Gastrocnemius medialis (tissue), 4 donors: Measurements from ENCODE around the gene CD19. TPM values are rescaled to one million over a fixed set of nuclear protein-coding genes. Genes with fewer than 3 reads are reported as not detected.
"Not testable (repeated sequence)": the region's sequence is repeated elsewhere in the genome, so short reads cannot be mapped to it uniquely, and the experiment has no call there.

Experiments
- ATAC-seq, 2 donors: fragments of 150-250 bp; one replicate each; pipeline ENCODE4 v1.9.1; 2016
- DNase-seq, 2 donors: peaks; one replicate each; pipeline ENCODE4 v3.0.0-alpha.2; 2019
- H3K27ac ChIP-seq, 4 donors: fragments of 200-600 bp; sonication (generic); 1 replicate in 1 of 4; 2 replicates in 3 of 4; pipeline ENCODE4 v1.5.1; 2016 to 2018; ENCODE audit warnings: mild to moderate bottlenecking in 2 of 4, moderate library complexity in 1 of 4
- H3K27me3 ChIP-seq, 3 donors: fragments of 200-600 bp; sonication (generic) in 2 of 3; 1 replicate in 1 of 3; 2 replicates in 2 of 3; pipeline versions ENCODE4 v1.5.1 to v1.6.0; 2016 to 2019; ENCODE audit warnings: mild to moderate bottlenecking in 1 of 3, moderate library complexity in 1 of 3
- H3K36me3 ChIP-seq, 2 donors: fragments of 200-600 bp; sonication (generic) in 1 of 2; one replicate each; pipeline ENCODE4 v1.5.1; 2017 to 2018
- H3K4me1 ChIP-seq, 2 donors: fragments of 200-600 bp; sonication (generic) in 1 of 2; one replicate each; pipeline ENCODE4 v1.5.1; 2016 to 2017; ENCODE audit warnings: mild to moderate bottlenecking in 2 of 2
- H3K4me3 ChIP-seq, 4 donors: fragments of 200-600 bp; sonication (generic) in 3 of 4; 1 replicate in 1 of 4; 2 replicates in 3 of 4; pipeline ENCODE4 v1.5.1; 2016 to 2019; ENCODE audit warnings: mild to moderate bottlenecking in 2 of 4
- H3K9me3 ChIP-seq, 3 donors: fragments of 200-600 bp; sonication (generic) in 2 of 3; 1 replicate in 1 of 3; 2 replicates in 2 of 3; pipeline ENCODE4 v1.5.1; 2016 to 2019
- POLR2A ChIP-seq, 2 donors: fragments of 450-650 bp; IDR thresholded peaks; one replicate each; pipeline ENCODE4 v1.6.1; 2017; ENCODE audit warnings: antibody characterized with exemption in 2 of 2, mild to moderate bottlenecking in 2 of 2, moderate library complexity in 2 of 2
- in situ Hi-C, 4 donors: fragments of 200-750 bp; cut with MboI; loops; one replicate each; pipeline versions ENCODE4 v1.15.0 to v1.8.0; 2017; ENCODE audit warnings: low sequenced_read_pairs in 4 of 4
- intact Hi-C: fragments of 100-400 bp; cut with DNase I; formaldehyde crosslinking; loops from one replicate; pipeline ENCODE4 v1.15.1; 2023; ENCODE audit warnings: low total_unique reads
- total RNA-seq, 4 donors: library from RNA; depleted of rRNA; stranded (reverse); fragments of >200 nt; gene quantifications; one replicate each; pipeline versions ENCODE4 v1.1.0 to v1.2.3, GENCODE V29; 2016
- TF ChIP-seq, protein P1 (sequence below), 5 experiments: fragments of 450-650 bp in 3 of 5; fragments of 200-600 bp in 2 of 5; sonication (generic) in 2 of 5; IDR thresholded peaks in 4 of 5; conservative IDR thresholded peaks in 1 of 5; 1 replicate in 4 of 5; 2 replicates in 1 of 5; pipeline ENCODE4 v1.5.1; 2016 to 2019; ENCODE audit warnings: antibody characterized with exemption in 5 of 5, mild to moderate bottlenecking in 3 of 5, moderate library complexity in 3 of 5

The CD19 gene
- total RNA-seq, 4 donors from 2014 or later, result not detected

GRCh38 chr16:28924399-28924761 lies 7.4 kb upstream of the CD19 start:
- in situ Hi-C loops, result no loop called here
- DNase-seq (no peak), ATAC-seq (peak in 1 of 2 donors; percentile 25)
- H3K9me3 ChIP-seq, result no peaks in the 10 kb centered on the region
- H3K4me3 ChIP-seq, result peak overlapping the region; percentile 67 to 99 (median 86)
- TF ChIP-seq POLR2A (IDR thresholded peaks at IDR 0.05), result no peak
- TF ChIP-seq, protein P1, sequence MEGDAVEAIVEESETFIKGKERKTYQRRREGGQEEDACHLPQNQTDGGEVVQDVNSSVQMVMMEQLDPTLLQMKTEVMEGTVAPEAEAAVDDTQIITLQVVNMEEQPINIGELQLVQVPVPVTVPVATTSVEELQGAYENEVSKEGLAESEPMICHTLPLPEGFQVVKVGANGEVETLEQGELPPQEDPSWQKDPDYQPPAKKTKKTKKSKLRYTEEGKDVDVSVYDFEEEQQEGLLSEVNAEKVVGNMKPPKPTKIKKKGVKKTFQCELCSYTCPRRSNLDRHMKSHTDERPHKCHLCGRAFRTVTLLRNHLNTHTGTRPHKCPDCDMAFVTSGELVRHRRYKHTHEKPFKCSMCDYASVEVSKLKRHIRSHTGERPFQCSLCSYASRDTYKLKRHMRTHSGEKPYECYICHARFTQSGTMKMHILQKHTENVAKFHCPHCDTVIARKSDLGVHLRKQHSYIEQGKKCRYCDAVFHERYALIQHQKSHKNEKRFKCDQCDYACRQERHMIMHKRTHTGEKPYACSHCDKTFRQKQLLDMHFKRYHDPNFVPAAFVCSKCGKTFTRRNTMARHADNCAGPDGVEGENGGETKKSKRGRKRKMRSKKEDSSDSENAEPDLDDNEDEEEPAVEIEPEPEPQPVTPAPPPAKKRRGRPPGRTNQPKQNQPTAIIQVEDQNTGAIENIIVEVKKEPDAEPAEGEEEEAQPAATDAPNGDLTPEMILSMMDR (IDR thresholded peaks at IDR 0.05 in 4 of 5, conservative IDR thresholded peaks at IDR 0.05 in 1 of 5), result no peak
- no peaks in the 10 kb centered on the region for H3K27me3 ChIP-seq
- H3K36me3 ChIP-seq, result peaks cover 0 to 3% of the 10 kb centered on the region in 2 donors
- peak overlapping the region; percentile 83 to 99 (median 94) for H3K27ac ChIP-seq
- intact Hi-C loops, result loop anchor here (2.0 kb wide), 3 partner anchors 44 to 102 kb away; partner anchors contain the start of genes ATXN2L and TUFM
- H3K4me1 ChIP-seq, result peaks cover 9% of the 10 kb centered on the region in 2 donors

DNA sequence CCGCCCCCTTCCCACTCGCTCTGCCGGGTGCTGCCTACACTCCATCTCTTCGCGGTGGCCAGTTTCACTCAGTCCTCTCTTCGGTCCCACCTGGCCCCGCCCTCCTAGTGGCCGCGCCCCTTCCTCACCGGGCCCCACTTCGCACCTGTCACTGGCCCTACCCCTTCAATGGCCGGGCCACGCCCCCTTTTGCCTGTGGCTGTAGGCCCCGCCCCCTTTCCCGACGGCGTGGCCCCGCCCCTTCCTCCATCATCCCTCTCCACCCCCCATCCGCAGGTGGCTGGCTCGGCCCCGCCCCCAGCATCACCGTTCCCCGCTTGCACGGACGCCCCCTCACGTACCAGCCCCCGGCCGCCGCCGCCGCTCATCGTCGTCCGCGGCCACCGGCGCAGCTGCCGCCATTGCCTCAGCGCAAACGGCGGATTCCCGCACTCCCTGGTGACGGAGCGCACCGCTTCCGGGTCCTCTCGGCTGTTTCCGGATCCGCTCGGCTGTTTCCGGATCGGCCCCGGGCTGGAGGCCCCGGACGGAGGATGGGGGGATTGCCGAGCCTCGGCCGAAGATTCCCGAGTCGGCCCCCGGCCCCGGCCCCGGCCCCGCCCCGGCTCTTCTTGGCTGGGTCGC lies 6.9 kb upstream of the CD19 start, which contains the start of gene RABEP2:
Gene RABEP2, minus strand, starts transcription at position 477 of the 624 bp plus-strand sequence. Its CDS starts 75 bp downstream, at position 402.
- intact Hi-C loops, result loop anchor here (1.0 to 2.0 kb wide), 4 partner anchors 25 to 102 kb away; partner anchors contain the start of genes ATXN2L, NFATC2IP and TUFM

DNA sequence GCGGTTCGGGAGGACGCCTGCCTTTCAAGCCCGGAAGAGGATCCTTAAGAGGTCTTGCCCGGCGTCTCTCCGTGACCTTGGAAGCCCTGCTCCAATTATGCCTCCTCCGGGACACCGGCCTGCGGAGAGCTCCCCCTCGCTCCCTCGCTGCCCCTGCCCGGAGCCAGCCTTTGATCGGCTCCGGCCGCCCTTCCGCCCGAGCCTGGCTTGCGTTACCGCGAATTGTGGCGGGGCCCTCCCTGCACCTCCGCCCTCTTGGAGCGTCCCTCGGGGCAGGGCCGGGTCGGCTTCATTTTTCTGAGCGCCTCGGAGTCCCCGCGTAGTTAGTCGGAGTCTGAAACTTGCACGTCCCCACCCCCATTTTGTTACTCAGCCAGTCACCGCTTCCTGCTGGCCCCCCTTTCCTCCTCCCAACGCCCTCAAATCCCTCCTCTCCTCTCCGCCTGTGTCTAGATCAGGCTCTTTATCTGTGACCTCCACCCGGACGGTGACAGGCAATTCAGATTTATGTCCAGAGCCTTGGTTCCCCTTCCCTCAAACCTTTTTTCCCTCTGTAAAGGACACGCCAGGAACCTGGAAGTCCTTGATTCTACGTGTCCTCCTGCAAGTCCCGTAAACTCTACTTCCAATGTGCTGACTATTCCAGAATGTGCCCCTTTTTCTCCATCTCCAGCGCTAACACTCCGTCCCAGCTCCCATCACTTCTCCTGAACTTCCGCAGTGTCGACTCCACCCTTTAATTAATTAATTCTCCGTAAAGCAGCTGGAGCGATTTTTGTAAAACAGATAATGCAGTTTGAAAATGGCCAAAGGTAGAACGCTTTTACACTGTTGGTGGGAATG lies 6.2 kb upstream of the CD19 start:
- in situ Hi-C loops, result no loop called here
- intact Hi-C loops, result loop anchor here (1.0 to 2.0 kb wide), 4 partner anchors 25 to 103 kb away; partner anchors contain the start of genes ATXN2L, NFATC2IP and TUFM
- Histone ChIP-seq H3K4me1 (peaks cover 9% of the 10 kb centered on the region in 2 donors), H3K27me3 (no peaks in the 10 kb centered on the region), H3K9me3 (no peaks in the 10 kb centered on the region), H3K27ac (peak overlapping the region; percentile 83 to 99 (median 94)), H3K4me3 (peak overlapping the region; percentile 67 to 99 (median 86)), H3K36me3 (no peaks in the 10 kb centered on the region)
- DNase-seq (peak; percentile 32 to 66), ATAC-seq (peak in 1 of 2 donors; percentile 55)
- TF ChIP-seq, protein P1 (IDR thresholded peaks at IDR 0.05 in 4 of 5, conservative IDR thresholded peaks at IDR 0.05 in 1 of 5), result peak in 1 of 5 experiments; percentile 16
- TF ChIP-seq POLR2A (IDR thresholded peaks at IDR 0.05), result peak; percentile 7 to 43

More for the DNA sequence above, 6.9 kb upstream of the CD19 start, which contains the start of gene RABEP2:
- DNase-seq (peak; percentile 77 to 89), ATAC-seq (peak; percentile 91 to 96)
- peak within 1 kb of the TSS; percentile 67 to 99 (median 86) for H3K4me3 ChIP-seq
- TF ChIP-seq POLR2A (IDR thresholded peaks at IDR 0.05), result peak; percentile 63 to 69
- TF ChIP-seq, protein P1 (IDR thresholded peaks at IDR 0.05 in 4 of 5, conservative IDR thresholded peaks at IDR 0.05 in 1 of 5), result no peak
- H3K9me3 ChIP-seq, result no peaks in the 10 kb centered on the region
- H3K27me3 ChIP-seq, result no peaks in the 10 kb centered on the region
- peaks cover 9% of the 10 kb centered on the region in 2 donors for H3K4me1 ChIP-seq
- no peaks in the 10 kb centered on the region for H3K36me3 ChIP-seq
- in situ Hi-C loops, result no loop called here
- peak within 1 kb of the TSS; percentile 83 to 99 (median 94) for H3K27ac ChIP-seq

GRCh38 chr16:28926284-28926683 lies 5.5 kb upstream of the CD19 start:
- in situ Hi-C loops, H3K27me3 ChIP-seq, H3K9me3 ChIP-seq, H3K4me1 ChIP-seq, intact Hi-C loops, ATAC-seq, H3K36me3 ChIP-seq, DNase-seq: not testable (repeated sequence)
- H3K27ac ChIP-seq, result peak overlapping the region; percentile 83 to 99 (median 94)
- H3K4me3 ChIP-seq, result peak overlapping the region; percentile 67 to 99 (median 86)

DNA sequence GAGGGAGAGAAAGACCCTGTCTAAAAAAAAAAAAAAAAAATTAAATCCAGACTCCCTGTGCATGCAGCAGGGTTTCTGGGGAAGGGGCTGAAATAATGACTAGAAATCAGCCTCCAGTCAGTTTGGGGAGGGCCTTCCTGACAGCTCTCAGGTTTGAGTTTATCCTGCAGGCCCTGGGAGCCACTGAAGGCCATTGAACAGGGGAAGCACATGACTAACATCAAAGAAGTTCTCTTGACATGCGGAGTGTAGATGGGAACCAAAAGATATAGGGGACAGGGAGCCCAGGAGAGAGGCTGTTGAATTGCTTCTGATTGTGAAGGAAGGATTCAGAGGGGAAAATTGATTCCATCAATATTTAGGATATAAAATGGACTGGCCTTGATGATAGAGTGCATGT lies 4.0 kb upstream of the CD19 start:
- no peak for ATAC-seq
- intact Hi-C loops (no loop called here), in situ Hi-C loops (no loop called here)
- TF ChIP-seq, protein P1 (IDR thresholded peaks at IDR 0.05 in 4 of 5, conservative IDR thresholded peaks at IDR 0.05 in 1 of 5), result no peak
- no peak for TF ChIP-seq POLR2A (IDR thresholded peaks at IDR 0.05)
- Histone ChIP-seq H3K4me1 (peaks cover 9% of the 10 kb centered on the region in 2 donors), H3K27ac (no peak overlapping the region), H3K27me3 (no peaks in the 10 kb centered on the region), H3K4me3 (no peak overlapping the region), H3K36me3 (no peaks in the 10 kb centered on the region), H3K9me3 (no peaks in the 10 kb centered on the region)
- no peak for DNase-seq
